SIG-M5 (cell line): ENCODE measurements around the gene DDX55.
"Not testable (repeated sequence)": the region's sequence is repeated elsewhere in the genome, so short reads cannot be mapped to it uniquely, and the experiment has no call there.

Experiments
- DNase-seq: peaks from one replicate; lab custom pipeline; 2025; lab: John Stamatoyannopoulos, UW

The DDX55 gene

GRCh38 chr12:123601602-123602489, at the start of gene DDX55:
Gene DDX55 (plus strand): TSS chr12:123602099. CDS start chr12:123602149, 50 bp downstream.
- DNase-seq, result no peak

- peak; percentile 54 for DNase-seq
Observed at GRCh38 chr12:123554136-123554535, 47.8 kb upstream of the DDX55 start.

GRCh38 chr12:123554843-123555242, 47.1 kb upstream of the DDX55 start:
- not testable (repeated sequence) for DNase-seq

- DNase-seq, result not testable (repeated sequence)
Observed at GRCh38 chr12:123558487-123558886, 43.4 kb upstream of the DDX55 start.

GRCh38 chr12:123559468-123559867, 42.4 kb upstream of the DDX55 start:
- DNase-seq, result no peak

GRCh38 chr12:123571343-123571813, 30.5 kb upstream of the DDX55 start:
- DNase-seq, result no peak

GRCh38 chr12:123572391-123572790, 29.5 kb upstream of the DDX55 start:
- no peak for DNase-seq

- no peak for DNase-seq
Observed at GRCh38 chr12:123573870-123574269, 28.0 kb upstream of the DDX55 start.

GRCh38 chr12:123576611-123577010, 25.3 kb upstream of the DDX55 start:
- no peak for DNase-seq

- no peak for DNase-seq
Observed at GRCh38 chr12:123578243-123578642, 23.7 kb upstream of the DDX55 start.

- DNase-seq, result not testable (repeated sequence)
Observed at GRCh38 chr12:123578829-123579228, 23.1 kb upstream of the DDX55 start.

- DNase-seq, result no peak
Observed at GRCh38 chr12:123580772-123581171, 21.1 kb upstream of the DDX55 start.

GRCh38 chr12:123591702-123592481, 10.0 kb upstream of the DDX55 start:
- no peak for DNase-seq

- DNase-seq, result no peak
Observed at GRCh38 chr12:123595729-123596128, 6.2 kb upstream of the DDX55 start.

GRCh38 chr12:123597100-123597499, 4.8 kb upstream of the DDX55 start:
- no peak for DNase-seq

- no peak for DNase-seq
Observed at GRCh38 chr12:123598522-123598921, 3.4 kb upstream of the DDX55 start.

GRCh38 chr12:123599310-123599709, 2.6 kb upstream of the DDX55 start:
- DNase-seq, result no peak

GRCh38 chr12:123599721-123600120, 2.2 kb upstream of the DDX55 start:
- no peak for DNase-seq

- DNase-seq, result no peak
Observed at GRCh38 chr12:123602651-123603195, 824 bp downstream of the DDX55 start.

- not testable (repeated sequence) for DNase-seq
Observed at GRCh38 chr12:123603495-123603894, 1.6 kb downstream of the DDX55 start.

- no peak for DNase-seq
Observed at GRCh38 chr12:123607756-123608155, 5.9 kb downstream of the DDX55 start.

GRCh38 chr12:123608182-123608581, 6.3 kb downstream of the DDX55 start:
- no peak for DNase-seq

GRCh38 chr12:123614110-123614509, 12.2 kb downstream of the DDX55 start:
- no peak for DNase-seq
